ENCODE measurements around the gene ZNF398.
A peak's percentile ranks its signal among the peaks of the same experiment; 100 is the strongest.

ZNF398 gene

DNA sequence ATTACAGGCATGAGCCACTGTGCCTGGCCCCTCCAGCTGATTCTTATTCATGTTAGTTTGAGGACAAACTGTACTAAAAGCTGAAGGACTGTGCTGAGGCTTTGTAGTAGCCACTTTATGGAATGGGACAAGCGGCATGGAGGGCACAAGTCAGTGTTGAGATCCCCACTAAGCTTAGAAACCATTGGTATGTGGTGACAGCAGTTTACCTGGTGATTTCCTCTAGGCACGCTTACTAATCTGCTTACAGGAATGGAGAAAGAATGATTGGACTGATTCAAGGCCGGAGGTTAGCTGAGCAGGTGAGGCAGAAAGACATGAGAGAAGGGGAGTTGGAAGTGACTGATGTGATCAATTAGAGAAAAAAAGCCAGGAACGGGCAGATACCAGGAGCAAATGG is 3.7 kb downstream of the ZNF398 start:
- no peak for DNase-seq

DNA sequence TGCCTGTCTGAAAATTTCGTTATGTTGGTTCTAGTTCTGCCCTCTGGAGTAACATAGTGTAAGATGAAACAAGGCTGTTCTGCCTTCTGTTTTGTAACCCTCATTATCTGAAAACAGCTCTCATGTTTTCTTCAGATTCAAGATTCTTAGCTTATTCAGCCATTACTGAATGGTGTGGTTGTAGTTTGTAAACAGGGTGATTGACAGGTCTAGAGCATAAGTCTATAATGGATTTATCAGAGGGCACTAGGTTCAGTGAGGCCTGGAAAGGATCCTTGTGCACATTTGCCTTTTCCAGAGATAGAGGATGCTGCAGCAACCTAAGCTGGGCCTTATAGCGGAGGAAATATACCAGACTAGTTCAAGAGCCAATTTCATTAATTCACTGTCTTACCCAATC is 6.1 kb downstream of the ZNF398 start:
- DNase-seq, result no peak

DNA sequence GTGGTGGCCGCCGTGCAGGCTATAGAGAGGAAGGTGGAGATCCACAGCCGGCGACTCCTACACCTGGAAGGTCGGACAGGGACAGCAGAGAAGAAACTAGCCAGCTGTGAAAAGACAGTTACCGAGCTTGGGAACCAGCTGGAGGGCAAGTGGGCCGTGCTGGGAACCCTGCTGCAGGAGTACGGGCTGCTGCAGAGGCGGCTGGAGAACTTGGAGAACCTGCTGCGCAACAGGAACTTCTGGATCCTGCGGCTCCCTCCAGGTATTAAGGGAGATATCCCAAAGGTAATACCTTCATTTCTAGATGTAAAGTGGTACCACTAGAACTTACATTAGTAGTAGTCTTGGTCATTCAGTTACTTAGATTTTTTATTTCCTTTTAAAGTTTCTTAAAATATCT is 6.8 kb downstream of the ZNF398 start:
- no peak for DNase-seq

DNA sequence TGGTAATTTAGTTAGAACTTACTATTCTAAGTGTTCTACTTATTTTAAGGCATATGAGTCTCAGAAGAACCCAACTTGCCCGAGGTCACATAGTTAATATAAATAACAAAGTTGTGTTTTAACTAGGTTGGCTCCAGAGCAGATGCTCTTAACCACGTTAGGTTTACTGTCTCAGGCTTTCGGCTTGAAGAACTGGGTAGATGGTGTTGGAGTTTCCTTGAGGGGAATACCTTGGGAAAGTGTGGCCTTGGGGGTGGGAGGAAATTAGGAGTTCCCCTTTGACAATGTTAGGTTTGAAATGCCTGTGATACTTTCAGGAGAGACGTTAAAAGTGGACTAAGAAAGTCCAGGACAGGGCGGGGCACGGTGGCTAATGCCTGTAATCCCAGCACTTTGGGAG is 9.6 kb downstream of the ZNF398 start:
- DNase-seq, result no peak

DNA sequence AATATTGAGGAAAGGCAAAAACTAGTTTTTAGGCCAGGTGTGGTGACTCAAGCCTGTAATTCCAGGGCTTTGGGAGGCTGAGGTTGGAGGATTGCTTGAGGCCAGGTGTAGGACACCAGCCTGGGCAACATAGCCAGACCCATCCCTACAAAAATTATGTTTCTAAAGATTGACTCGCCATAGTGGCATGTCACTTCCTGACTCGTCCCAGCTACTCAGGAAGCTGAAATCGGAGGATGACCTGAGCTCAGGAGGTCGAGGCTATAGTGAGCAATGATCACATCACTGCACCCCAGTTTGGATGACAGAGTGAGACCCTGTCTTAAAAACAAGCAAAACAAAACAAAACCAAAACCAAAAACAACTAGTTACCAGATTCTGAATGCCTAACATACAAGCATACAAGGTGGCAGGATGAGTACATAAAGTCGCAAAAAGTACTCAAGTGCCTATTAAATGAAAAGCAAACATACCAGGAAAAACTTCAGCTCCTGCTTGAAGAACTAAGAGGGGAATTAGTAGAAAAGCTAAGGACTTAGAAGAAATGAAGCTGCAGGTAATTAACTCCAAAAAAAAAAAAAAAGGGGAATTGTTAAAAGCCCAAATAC is 14.1 kb downstream of the ZNF398 start:
- no peak for DNase-seq

DNA sequence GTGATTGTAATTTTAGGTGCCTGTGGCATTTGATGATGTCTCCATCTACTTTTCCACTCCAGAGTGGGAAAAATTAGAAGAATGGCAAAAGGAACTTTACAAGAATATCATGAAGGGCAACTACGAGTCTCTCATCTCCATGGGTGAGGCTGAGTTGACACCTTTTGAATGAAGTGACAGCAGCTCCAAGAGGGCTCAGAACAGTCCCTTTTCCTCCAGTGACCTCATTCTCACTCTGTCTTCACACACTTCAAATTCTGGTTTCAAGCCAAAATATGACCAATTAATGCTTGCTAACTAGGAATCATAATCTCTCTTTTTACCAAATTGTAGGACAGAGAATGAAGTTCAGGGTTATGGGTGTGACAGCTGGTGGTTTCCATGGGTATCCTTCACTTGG is 18.9 kb downstream of the ZNF398 start:
- no peak for DNase-seq

DNA sequence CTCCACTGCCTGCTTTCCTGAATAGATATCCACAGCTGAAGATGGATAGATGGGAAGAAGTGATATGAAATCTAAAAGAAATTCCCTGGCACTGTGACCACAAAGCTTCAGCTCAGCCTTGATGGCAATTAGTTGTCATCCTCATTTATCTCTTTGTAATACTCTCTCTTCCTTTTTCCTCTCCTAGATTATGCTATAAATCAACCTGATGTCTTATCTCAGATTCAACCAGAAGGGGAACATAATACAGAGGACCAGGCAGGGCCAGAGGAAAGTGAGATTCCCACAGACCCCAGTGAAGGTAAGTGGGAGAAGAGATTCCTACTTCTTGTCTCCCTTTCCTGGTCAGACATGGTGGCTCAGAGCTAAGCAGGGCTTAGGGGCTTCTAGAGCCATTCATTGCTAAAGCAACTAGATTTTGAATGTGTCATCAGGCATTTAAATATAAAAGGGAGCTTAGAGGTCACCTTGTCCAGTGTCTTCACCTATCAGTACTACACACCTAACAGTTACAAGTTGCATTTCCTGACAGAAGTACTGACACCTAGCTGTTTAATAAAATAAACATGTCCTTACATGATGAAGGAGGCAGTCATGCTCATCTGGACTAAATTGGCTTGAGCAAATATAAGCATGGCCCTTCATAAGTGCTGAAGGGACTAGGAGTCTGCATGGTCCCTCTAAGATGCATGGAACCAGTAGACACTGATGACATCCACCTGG is 19.5 kb downstream of the ZNF398 start:
- no peak for DNase-seq

DNA sequence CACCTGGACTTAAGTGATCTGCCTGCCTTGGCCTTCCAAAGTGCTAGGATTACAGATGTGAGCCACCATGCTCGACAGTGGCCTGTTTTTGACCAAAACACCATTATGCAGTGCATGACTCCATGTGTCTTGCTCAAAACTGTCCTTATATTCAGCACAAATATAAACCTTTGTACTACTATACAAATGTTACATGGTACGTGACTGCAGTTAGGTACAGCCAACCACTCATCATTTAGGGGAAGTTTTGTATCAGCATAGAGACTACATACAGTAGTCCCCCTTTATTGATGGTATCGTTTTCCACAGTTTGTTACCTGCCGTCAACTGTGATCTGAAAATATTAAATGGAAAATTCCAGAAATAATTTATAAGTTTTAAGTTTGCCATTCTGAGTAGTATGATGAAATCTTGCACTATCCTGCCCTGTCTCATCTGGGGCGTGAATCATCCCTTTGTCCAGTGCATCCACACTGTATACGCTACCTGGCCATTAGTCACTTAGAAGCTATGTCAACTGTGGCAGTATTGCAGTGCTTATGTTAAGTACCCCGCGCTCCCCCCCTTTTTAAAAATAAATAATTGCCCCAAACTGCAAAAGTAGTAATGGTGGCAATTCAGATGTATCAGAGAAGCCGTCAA is 24.8 kb downstream of the ZNF398 start:
- DNase-seq, result no peak

DNA sequence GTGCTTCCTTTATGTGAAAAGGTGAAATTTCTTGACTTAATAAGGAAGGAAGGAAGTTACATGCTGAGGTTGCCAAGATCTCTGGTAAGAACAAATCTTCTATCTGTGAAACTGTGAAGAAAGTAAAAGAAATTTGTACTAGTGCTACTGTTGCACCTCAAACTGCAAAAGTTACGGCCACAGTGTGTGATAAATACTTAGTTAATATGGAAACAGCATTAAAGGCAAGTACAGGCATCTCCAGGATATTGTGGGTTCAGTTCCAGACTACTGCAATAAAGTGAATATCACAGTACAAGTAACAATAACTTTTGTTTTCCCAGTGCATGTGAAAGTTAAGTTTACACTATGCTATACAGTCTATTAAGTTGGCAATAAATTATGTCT is 25.3 kb downstream of the ZNF398 start:
- no peak for DNase-seq

DNA sequence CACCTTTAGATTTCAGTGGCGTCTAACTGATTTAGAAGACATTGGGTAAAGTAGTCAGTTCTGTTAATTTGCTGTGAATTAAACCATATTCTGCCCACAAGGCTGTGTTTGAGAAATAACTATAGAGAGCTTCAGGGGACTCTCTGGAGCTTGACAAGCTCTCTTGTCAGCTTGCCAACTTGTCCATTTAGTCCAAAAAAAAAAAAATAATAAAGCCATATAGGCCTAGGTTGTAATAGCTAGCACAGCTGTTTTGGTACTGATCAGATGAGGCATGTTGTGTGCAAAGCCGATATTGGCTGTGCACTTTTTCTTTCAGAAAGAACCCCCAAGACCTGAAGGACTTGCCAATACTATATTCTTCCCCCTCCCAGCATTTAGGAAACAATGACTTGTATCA is 27.9 kb downstream of the ZNF398 start:
- DNase-seq, result no peak

DNA sequence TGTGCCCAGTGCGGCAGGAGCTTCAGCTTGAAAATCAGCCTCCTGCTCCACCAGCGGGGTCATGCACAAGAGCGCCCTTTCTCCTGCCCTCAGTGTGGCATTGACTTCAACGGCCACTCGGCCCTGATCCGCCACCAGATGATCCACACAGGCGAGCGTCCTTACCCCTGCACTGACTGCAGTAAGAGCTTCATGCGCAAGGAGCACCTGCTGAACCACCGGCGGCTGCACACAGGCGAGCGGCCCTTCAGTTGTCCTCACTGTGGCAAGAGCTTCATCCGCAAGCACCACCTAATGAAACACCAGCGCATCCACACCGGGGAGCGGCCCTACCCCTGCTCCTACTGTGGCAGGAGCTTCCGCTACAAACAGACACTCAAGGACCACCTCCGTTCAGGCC is 32.0 kb downstream of the ZNF398 start:
- no peak for DNase-seq

DNA sequence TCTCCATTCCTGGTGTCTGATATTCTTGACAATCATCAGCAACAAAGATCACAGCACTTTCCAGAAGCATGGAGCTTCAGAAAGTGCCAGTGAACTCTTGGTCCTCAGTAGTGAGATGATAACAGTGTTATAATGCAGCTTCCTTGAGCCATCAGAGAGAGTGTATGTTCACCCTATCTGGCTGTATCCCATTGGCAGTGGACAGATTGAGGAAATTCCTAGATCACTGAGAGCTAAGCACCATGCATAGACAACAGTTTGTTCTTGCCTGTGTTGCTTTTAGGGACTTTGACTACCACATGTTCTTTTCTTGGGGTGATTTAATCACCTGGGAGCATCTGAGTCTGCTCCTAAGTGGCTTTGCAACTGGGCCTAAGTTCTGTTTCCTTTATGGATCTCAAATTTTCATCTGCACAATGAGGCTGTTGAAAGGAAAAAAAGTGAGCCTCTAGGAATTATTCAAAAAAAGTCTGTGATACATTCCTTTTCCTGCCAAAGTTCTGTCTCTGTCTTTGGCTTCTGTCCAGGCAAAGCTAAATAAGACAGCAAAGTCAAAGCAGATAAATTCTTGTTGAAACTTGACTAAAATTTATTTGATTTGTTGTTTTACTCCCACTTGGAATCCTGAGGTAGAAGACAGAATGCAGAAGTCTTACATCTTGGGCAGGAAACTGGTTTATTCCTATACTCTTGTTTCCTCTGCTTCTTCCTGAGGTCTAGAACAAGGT is 33.6 kb downstream of the ZNF398 start:
- DNase-seq, result no peak

DNA sequence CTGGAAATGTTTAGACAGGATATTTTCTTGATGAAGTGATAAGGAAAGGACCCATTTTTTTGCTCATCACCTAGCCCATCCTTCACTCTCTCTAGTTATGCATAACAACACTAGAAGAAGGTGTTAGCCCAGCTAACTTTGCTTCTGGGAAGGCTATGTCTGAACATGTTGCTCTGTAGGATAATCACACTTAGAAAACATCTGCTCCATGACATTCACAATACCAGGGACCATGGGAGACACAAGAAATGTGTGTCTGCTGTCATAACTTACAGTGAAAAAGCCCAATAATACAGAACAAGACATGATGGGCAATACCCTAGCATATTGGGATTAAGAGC is 34.2 kb downstream of the ZNF398 start:
- no peak for DNase-seq

DNA sequence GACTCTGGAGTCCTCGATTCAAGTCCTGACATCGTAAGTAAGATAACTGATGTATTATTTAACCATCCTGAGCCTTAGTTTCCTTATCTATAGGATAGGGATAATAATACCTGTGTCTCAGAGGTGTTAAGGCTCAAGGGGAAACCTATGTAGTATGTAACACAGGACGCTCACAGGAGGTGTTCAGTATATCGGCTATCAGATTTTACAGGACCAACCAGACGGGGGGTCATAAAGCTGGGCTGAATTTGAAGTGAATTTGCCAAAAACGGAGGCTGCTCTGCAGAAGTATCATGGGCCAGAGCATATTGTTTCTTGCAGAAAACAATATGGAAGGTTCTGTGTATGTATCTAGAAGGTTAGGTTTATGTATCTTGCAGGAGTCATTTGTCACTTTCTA is 37.0 kb downstream of the ZNF398 start:
- no peak for DNase-seq

DNA sequence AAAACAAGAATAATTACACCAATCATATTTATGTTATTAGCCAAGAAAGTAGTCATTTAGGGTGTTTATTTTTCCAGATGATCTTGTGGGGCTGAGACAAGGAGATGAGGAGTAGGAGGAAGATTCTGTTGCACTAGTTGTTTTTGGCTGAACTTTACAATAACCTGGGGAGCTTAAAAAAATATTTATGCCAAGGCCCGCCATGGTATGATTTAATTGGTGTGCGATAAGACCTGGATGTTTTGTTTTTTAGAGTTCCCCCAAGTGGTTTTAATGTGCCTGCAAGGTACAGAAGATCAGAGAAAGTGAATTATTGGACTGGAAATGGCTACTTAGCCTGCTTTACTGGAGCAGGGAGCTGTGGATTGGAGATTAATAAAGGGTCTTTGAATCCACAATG is 41.0 kb downstream of the ZNF398 start:
- DNase-seq, result no peak

DNA sequence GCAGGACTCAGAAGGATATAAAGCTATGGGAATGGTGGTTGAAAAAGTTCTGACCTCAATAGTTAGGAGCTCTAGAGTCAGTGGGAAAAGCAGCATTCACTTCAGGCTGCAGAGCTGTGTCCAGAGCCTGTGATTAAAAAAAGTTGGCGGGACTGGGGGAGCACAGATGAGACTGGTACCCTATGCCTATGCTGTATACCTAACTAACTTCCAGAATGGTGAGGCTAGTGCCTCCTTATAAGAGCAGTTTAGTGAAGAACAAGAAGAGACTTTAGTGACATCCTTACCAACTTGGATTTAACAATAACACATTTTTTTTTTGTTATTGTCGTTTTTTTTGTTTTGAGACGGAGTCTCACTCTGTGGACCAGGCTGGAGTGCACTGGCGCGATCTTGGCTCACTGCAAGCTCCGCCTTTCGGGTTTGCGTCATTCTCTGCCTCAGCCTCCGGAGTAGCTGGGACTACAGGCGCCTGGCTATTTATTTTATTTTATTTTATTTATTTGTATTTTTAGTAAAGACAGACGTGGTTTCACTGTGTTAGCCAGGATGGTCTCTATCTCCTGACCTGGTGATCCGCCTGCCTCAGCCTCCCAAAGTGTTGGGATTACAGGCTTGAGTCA is 41.5 kb downstream of the ZNF398 start:
- DNase-seq, result no peak

DNA sequence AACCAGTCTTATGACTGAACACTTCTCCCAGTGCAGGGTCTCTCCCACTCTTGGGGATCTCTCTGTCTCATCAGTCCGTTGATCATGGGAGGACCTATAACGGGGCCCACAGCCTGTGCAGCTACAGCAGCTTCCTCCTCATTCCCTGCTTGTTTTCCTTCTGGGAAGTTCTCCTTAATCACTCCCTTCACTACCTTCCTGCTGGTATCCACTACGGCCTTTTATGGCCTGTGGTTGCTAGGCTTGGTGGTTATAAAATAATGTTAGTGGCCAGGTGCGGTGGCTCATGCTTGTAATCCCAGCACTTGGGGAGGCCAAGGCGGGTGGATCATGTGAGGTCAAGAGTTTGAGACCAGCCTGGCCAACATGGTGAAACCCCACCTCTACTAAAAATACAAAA is 44.6 kb downstream of the ZNF398 start:
- no peak for DNase-seq

DNA sequence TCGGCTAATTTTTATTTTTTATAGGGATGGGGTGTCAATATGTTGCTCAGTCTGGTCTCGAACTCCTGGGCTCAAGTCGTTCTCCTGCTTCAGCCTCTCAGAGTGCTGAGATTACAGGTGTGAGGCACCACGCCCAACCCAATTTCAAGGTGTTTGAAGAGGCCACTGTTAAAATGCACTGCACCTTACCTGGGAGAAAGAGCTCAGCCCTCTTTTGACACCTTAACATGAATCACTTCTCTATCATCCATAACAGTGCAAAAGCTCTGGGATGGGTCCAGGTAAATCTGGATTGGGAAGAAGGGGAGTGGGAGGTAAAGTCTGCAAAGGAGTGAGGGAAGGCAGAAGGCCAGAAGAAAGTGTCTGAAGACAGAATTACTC is 47.5 kb downstream of the ZNF398 start:
- DNase-seq, result no peak

DNA sequence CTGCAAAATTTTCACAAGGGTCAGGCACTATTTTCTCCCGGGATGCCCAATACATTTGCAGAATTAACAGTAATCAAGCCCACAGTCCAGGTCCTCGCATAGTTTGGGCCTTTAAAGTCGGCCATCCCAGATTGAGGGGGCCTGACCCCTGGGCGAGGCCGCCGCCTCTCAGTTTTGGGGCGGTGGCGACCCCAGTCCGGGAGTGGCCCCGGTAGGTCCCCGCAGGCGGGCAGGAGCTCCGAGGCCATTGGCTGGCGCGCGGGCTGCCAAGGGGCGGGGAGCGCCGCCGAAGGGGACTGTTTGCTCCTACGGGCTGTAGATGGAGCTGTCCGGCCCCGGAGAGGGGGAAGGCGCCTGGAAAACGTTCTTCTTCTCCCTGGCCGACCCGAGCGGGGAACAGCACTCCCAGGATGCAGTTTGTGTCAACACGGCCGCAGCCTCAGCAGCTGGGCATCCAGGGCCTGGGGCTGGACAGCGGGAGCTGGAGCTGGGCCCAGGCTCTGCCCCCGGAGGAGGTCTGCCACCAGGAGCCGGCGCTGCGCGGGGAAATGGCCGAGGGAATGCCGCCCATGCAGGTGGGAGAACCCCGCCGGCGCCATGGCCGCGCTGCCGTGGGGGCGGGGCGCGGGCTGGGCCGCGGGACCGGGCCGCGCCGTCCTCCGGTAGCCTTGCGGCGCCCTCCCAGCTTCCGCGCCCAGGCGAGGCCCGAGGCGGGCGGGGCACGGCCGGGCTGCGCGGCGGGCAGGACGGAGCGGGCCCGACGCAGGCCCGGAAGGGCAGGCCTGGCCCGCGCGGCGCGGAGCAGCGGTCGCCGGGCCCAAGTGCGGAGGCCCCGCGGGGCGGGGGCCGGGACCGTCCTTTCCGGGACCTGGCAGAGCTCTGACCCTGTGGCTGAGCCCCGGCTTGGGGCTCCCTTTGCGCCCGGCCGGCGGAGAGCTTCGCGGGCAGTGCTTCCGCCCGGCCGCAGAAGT is 48.2 kb downstream of the ZNF398 start, which contains the start of gene ZNF282:
TSS of gene ZNF282 (plus strand) at position 367 of the 971 bp plus-strand sequence. CDS start at position 411, 44 bp downstream.
- DNase-seq, result peak; percentile 60 to 74

DNA sequence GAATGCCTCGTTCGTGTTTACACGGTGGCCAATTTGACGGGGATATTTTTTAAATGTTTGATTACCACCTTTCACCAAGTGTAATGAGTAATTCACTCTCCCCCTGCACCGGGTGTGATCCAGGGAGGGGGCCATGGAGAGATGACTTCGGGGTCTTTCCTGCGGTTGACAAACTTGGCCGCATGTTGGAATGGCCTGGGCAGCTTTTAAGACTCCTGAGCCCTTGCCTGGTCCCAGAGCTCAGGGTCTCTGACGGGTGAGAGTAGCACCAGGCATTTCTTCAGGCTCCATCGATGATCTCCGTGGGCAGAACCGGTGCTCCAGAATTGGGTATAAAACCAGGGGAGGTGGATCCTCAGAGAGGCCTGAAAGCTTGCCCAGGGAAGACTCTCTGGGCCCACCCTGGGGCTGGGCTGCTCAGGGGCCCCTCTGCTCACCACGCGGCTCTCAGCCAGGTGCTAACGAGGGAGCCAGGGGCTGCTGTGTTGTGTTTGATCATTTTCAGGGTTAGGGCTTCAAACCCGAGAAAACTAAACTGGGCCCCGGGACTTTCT is 49.0 kb downstream of the ZNF398 start:
- DNase-seq, result no peak

DNA sequence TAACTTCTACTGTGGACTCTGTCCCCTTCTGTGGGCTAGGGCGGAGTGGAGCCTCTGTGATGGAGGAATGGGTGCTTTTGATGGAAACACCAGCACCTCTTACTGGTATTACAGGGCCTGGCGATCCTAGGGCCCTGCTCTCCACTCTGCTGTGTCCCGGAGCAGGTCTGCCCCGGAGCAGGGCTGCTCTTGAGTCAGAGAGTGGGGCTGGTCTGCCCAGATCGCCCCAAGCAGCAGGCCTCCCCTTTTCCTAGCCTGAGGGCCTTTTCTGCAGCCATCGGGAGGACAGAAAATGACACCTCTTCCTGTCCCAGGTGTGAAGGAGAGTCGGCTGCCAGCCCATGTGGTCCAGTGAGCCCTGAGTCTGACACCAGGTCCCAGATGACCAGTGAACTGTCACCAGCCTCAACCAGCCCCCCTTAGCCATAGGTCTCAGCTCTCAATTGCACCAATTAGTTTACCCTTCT is 49.5 kb downstream of the ZNF398 start:
- peak in 1 of 2 experiments; percentile 8 for DNase-seq

DNA sequence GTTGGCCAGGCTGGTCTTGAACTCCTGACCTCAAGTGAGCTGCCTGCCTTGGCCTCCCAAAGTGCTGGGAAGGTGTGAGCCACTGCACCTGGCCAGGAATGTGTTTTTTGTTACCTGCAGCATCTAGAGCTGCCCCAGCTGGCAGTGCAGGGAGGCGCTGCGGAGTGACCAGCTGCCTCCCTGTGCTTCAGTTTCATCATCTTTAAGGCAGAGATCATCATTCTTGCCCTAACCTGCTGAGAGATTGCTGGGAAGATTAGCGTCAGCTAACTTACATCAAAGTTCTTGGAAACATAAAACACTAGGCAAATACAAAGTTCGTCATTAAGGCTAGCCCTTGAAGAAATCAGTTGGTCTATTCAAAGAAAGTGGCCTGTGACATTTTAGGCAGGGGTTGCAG is 50.4 kb downstream of the ZNF398 start:
- DNase-seq, result no peak

All from stimulated activated CD4-positive, alpha-beta T cell treated with anti-CD3 and anti-CD28 coated beads, Interleukin-4, amount 100 ng/mL, for 4 hours (primary cell).